Rectal smooth muscle tissue (tissue), 1 donor: ENCODE data around the gene GIN1.
"Not testable (repeated sequence)": the region's sequence is repeated elsewhere in the genome, so short reads cannot be mapped to it uniquely, and the experiment has no call there.

Experiments
- H3K27ac ChIP-seq: one replicate; pipeline ENCODE4 v1.7.0; 2013; ENCODE audit warnings: low read depth, low read length, inconsistent platforms
- H3K27me3 ChIP-seq: one replicate; pipeline ENCODE4 v1.7.0; 2013; ENCODE audit warnings: low read length; ENCODE audit not compliant: control insufficient read depth, insufficient read depth
- H3K36me3 ChIP-seq: one replicate; pipeline ENCODE4 v1.7.0; 2013; ENCODE audit warnings: low read length; ENCODE audit not compliant: control insufficient read depth, insufficient read depth
- H3K4me1 ChIP-seq: one replicate; pipeline ENCODE4 v1.7.0; 2013; ENCODE audit warnings: low read length; ENCODE audit not compliant: control insufficient read depth, insufficient read depth
- H3K4me3 ChIP-seq: one replicate; pipeline ENCODE4 v1.7.0; 2013; ENCODE audit warnings: low read length
- H3K9ac ChIP-seq: one replicate; pipeline ENCODE4 v1.7.0; 2013; ENCODE audit warnings: low read length

The GIN1 gene

GRCh38 chr5:103059525-103059924 lies 60.4 kb downstream of the GIN1 start:
- no peak overlapping the region for H3K4me3 ChIP-seq
- H3K27me3 ChIP-seq, result no peaks in the 10 kb centered on the region

GRCh38 chr5:103057208-103058130 lies 62.5 kb downstream of the GIN1 start:
- Histone ChIP-seq H3K4me1 (no peaks in the 10 kb centered on the region), H3K36me3 (no peaks in the 10 kb centered on the region), H3K27ac (no peak overlapping the region), H3K9ac (no peak overlapping the region), H3K4me3 (no peak overlapping the region), H3K27me3 (no peaks in the 10 kb centered on the region)

More at GRCh38 chr5:103059525-103059924, 60.4 kb downstream of the GIN1 start:
- no peaks in the 10 kb centered on the region for H3K4me1 ChIP-seq
- H3K36me3 ChIP-seq, result no peaks in the 10 kb centered on the region
- no peak overlapping the region for H3K9ac ChIP-seq
- no peak overlapping the region for H3K27ac ChIP-seq

- H3K36me3 ChIP-seq, H3K4me1 ChIP-seq, H3K4me3 ChIP-seq, H3K9ac ChIP-seq, H3K27me3 ChIP-seq, H3K27ac ChIP-seq: not testable (repeated sequence)
These were observed 73.2 kb downstream of the GIN1 start for GRCh38 chr5:103046706-103047105.

- Histone ChIP-seq H3K27ac (no peak overlapping the region), H3K4me1 (no peaks in the 10 kb centered on the region), H3K9ac (no peak overlapping the region), H3K36me3 (no peaks in the 10 kb centered on the region), H3K27me3 (no peaks in the 10 kb centered on the region), H3K4me3 (no peak overlapping the region)
These were observed 78.8 kb downstream of the GIN1 start for GRCh38 chr5:103041071-103041676.

GRCh38 chr5:103037673-103038455 lies 82.1 kb downstream of the GIN1 start:
- H3K4me3 ChIP-seq, result no peak overlapping the region
- no peaks in the 10 kb centered on the region for H3K4me1 ChIP-seq
- no peak overlapping the region for H3K9ac ChIP-seq
- no peaks in the 10 kb centered on the region for H3K36me3 ChIP-seq
- H3K27ac ChIP-seq, result no peak overlapping the region
- no peaks in the 10 kb centered on the region for H3K27me3 ChIP-seq

GRCh38 chr5:103036601-103037000 lies 83.3 kb downstream of the GIN1 start:
- no peak overlapping the region for H3K9ac ChIP-seq
- H3K4me1 ChIP-seq, result no peaks in the 10 kb centered on the region
- no peak overlapping the region for H3K4me3 ChIP-seq
- H3K27me3 ChIP-seq, result no peaks in the 10 kb centered on the region
- H3K27ac ChIP-seq, result no peak overlapping the region
- H3K36me3 ChIP-seq, result no peaks in the 10 kb centered on the region
